Measurements from ENCODE around the gene TTYH3.
"Not testable (repeated sequence)": the region's sequence is repeated elsewhere in the genome, so short reads cannot be mapped to it uniquely, and the experiment has no call there.

GRCh38 chr7:2679135-2680127 is 47.6 kb downstream of the TTYH3 start:
- TF ChIP-seq CTCF (IDR thresholded peaks at IDR 0.05); ZFX (IDR thresholded peaks at IDR 0.05; ENCODE audit: borderline replicate concordance): not testable (repeated sequence)

All from 22Rv1 (cell line).